Vagina (tissue), 2 donors: Measurements from ENCODE around the gene LYL1. TPM values are rescaled to one million over a fixed set of nuclear protein-coding genes. Genes with fewer than 3 reads are reported as not detected.

Experiments
- DNase-seq, 2 donors: peaks; one replicate each; pipeline ENCODE4 v3.0.0-alpha.2; 2017; ENCODE audit errors: extremely low spot score in 2 of 2
- H3K27ac ChIP-seq: fragments of 200-600 bp; sonication (generic); one replicate; pipeline ENCODE4 v1.5.1; 2019
- H3K27me3 ChIP-seq: fragments of 200-600 bp; sonication (generic); one replicate; pipeline ENCODE4 v1.5.1; 2019
- H3K36me3 ChIP-seq, 2 donors: fragments of 200-600 bp; sonication (generic); one replicate each; pipeline ENCODE4 v1.5.1; 2017 to 2019
- H3K4me1 ChIP-seq: fragments of 200-600 bp; sonication (generic); one replicate; pipeline ENCODE4 v1.5.1; 2019
- H3K4me3 ChIP-seq, 2 donors: fragments of 200-600 bp; sonication (generic); 1 replicate in 1 of 2; 2 replicates in 1 of 2; pipeline ENCODE4 v1.5.1; 2016 to 2019
- H3K9me3 ChIP-seq: fragments of 200-600 bp; sonication (generic); one replicate; pipeline ENCODE4 v1.5.1; 2019
- CTCF ChIP-seq, 3 experiments: fragments of 450-650 bp in 2 of 3; fragments of 200-600 bp in 1 of 3; sonication (generic) in 1 of 3; IDR thresholded peaks; one replicate each; pipeline ENCODE4 v1.5.1; 2017 to 2019; ENCODE audit warnings: antibody characterized with exemption in 3 of 3, mild to moderate bottlenecking in 2 of 3, moderate library complexity in 2 of 3
- POLR2A ChIP-seq, 2 donors: fragments of 450-650 bp; IDR thresholded peaks; one replicate each; pipeline ENCODE4 v1.6.1; 2017; ENCODE audit warnings: antibody characterized with exemption in 2 of 2, mild to moderate bottlenecking in 2 of 2, moderate library complexity in 2 of 2
- POLR2AphosphoS5 ChIP-seq, 2 donors: sonication (generic); formaldehyde crosslinking; IDR thresholded peaks; one replicate each; pipeline ENCODE4 v1.9.0; 2017; ENCODE audit warnings: antibody characterized with exemption in 2 of 2, mild to moderate bottlenecking in 2 of 2, low read depth in 1 of 2; ENCODE audit not compliant: insufficient read depth in 1 of 2
- intact Hi-C: fragments of 100-400 bp; cut with DNase I; formaldehyde crosslinking; loops from one replicate; pipeline ENCODE4 v1.15.1; 2023
- total RNA-seq: library from RNA; depleted of rRNA; stranded (reverse); fragments of >200 nt; gene quantifications from one replicate; pipeline ENCODE4 v1.2.3, GENCODE V29; 2016

LYL1 gene
- 11.5 TPM for total RNA-seq

- H3K27me3 ChIP-seq, result no peaks in the 10 kb centered on the region
- no peaks in the 10 kb centered on the region for H3K36me3 ChIP-seq
- DNase-seq, result peak in 1 of 2 donors; percentile 85
- peaks cover 57% of the 10 kb centered on the region for H3K4me1 ChIP-seq
- intact Hi-C loops, result loop anchor here (5.0 kb wide), 1 partner anchor 49 kb away; the partner anchor contains the start of genes IER2 and STX10
- no peaks in the 10 kb centered on the region for H3K9me3 ChIP-seq
- H3K4me3 ChIP-seq, result peak within 1 kb of the TSS; percentile 42 to 46
- H3K27ac ChIP-seq, result peak within 1 kb of the TSS; percentile 77
- TF ChIP-seq POLR2A (IDR thresholded peaks at IDR 0.05) (no peak), CTCF (IDR thresholded peaks at IDR 0.05) (no peak), POLR2AphosphoS5 (IDR thresholded peaks at IDR 0.05; ENCODE audit: insufficient read depth in 1 of 2, low read depth in 1 of 2) (peak in 1 of 2 donors; percentile 87)
Observed at GRCh38 chr19:13102666-13103580, at the start of gene LYL1. LYL1 (minus strand) TSS chr19:13102858; CDS start chr19:13101171, 1,687 bp downstream.

GRCh38 chr19:13151605-13152355, 49.1 kb upstream of the LYL1 start:
- Histone ChIP-seq H3K9me3 (no peaks in the 10 kb centered on the region), H3K27me3 (no peaks in the 10 kb centered on the region), H3K36me3 (no peaks in the 10 kb centered on the region), H3K27ac (peak overlapping the region; percentile 98), H3K4me3 (peak overlapping the region; percentile 82 to 91), H3K4me1 (peaks cover 34% of the 10 kb centered on the region)
- TF ChIP-seq CTCF (IDR thresholded peaks at IDR 0.05), result no peak
- TF ChIP-seq POLR2AphosphoS5 (IDR thresholded peaks at IDR 0.05; ENCODE audit: insufficient read depth in 1 of 2, low read depth in 1 of 2), result peak; percentile 90 to 94
- peak in 1 of 2 donors; percentile 99 for TF ChIP-seq POLR2A (IDR thresholded peaks at IDR 0.05)
- DNase-seq, result peak in 1 of 2 donors; percentile 97
- intact Hi-C loops, result loop anchor here (5.0 to 10.0 kb wide), 2 partner anchors 49 to 693 kb away; partner anchors contain the start of gene LYL1

- intact Hi-C loops, result loop anchor here (5.0 to 10.0 kb wide), 2 partner anchors 49 to 694 kb away; partner anchors contain the start of gene LYL1
- DNase-seq, result peak in 1 of 2 donors; percentile 92
- Histone ChIP-seq H3K4me3 (peak overlapping the region; percentile 82 to 91), H3K27ac (peak overlapping the region; percentile 98), H3K9me3 (no peaks in the 10 kb centered on the region), H3K4me1 (peaks cover 30% of the 10 kb centered on the region), H3K27me3 (no peaks in the 10 kb centered on the region), H3K36me3 (no peaks in the 10 kb centered on the region)
- TF ChIP-seq POLR2A (IDR thresholded peaks at IDR 0.05), result no peak
- TF ChIP-seq CTCF (IDR thresholded peaks at IDR 0.05), result no peak
- TF ChIP-seq POLR2AphosphoS5 (IDR thresholded peaks at IDR 0.05; ENCODE audit: insufficient read depth in 1 of 2, low read depth in 1 of 2), result no peak
Observed at GRCh38 chr19:13150931-13151604, 48.4 kb upstream of the LYL1 start.

- H3K4me3 ChIP-seq, result peak within 1 kb of the TSS; percentile 82 to 91
- peaks cover 23% of the 10 kb centered on the region for H3K4me1 ChIP-seq
- no peaks in the 10 kb centered on the region for H3K36me3 ChIP-seq
- intact Hi-C loops, result loop anchor here (5.0 to 10.0 kb wide), 2 partner anchors 48 to 694 kb away; partner anchors contain the start of gene LYL1
- DNase-seq, result peak in 1 of 2 donors; percentile 98
- H3K9me3 ChIP-seq, result no peaks in the 10 kb centered on the region
- no peaks in the 10 kb centered on the region for H3K27me3 ChIP-seq
- peak within 1 kb of the TSS; percentile 98 for H3K27ac ChIP-seq
- TF ChIP-seq POLR2AphosphoS5 (IDR thresholded peaks at IDR 0.05; ENCODE audit: insufficient read depth in 1 of 2, low read depth in 1 of 2) (peak; percentile 95 to 99), POLR2A (IDR thresholded peaks at IDR 0.05) (peak in 1 of 2 donors; percentile 91), CTCF (IDR thresholded peaks at IDR 0.05) (peak; percentile 53 to 59 (median 54))
Observed at GRCh38 chr19:13150187-13150930, 47.7 kb upstream of the LYL1 start, which contains the start of the genes IER2 and STX10. IER2 (plus strand) TSS chr19:13150411; CDS start chr19:13153187, 2,776 bp downstream. STX10 (minus strand) TSS chr19:13150375; CDS start chr19:13150173, 202 bp downstream.
